ENCODE data around the gene UBE2I.

DNA sequence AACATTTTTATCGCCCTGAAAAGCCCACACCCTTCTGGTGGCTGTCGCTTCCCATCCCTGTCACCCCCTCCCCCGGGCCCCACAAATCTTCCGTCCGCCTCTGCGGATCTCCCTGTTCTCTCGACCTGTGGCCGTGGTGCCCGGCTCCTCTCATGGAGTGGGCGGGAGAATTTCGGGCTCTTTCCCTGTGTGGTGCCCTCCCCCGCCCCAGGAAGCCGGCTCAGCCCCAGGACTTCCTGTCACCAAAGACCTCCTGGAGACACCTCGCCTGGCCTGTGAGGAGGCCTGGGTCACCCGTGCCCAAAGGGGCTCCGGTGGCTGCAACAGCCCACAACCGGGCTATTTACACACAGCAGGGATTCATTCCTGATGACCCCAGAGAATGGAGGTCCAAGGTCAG, 26.1 kb upstream of the UBE2I start:
- TF ChIP-seq, protein P1, sequence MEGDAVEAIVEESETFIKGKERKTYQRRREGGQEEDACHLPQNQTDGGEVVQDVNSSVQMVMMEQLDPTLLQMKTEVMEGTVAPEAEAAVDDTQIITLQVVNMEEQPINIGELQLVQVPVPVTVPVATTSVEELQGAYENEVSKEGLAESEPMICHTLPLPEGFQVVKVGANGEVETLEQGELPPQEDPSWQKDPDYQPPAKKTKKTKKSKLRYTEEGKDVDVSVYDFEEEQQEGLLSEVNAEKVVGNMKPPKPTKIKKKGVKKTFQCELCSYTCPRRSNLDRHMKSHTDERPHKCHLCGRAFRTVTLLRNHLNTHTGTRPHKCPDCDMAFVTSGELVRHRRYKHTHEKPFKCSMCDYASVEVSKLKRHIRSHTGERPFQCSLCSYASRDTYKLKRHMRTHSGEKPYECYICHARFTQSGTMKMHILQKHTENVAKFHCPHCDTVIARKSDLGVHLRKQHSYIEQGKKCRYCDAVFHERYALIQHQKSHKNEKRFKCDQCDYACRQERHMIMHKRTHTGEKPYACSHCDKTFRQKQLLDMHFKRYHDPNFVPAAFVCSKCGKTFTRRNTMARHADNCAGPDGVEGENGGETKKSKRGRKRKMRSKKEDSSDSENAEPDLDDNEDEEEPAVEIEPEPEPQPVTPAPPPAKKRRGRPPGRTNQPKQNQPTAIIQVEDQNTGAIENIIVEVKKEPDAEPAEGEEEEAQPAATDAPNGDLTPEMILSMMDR (conservative IDR thresholded peaks at IDR 0.05; ENCODE audit: low read depth, low read length) = no peak
- TF ChIP-seq EZH2phosphoT487 (IDR thresholded peaks at IDR 0.05; ENCODE audit: borderline replicate concordance, low read length) (no peak), EZH2 (IDR thresholded peaks at IDR 0.05; ENCODE audit: low read length, unreplicated experiment) (no peak)

Data from PC-3 (cell line).